H1 (cell line): ENCODE measurements around the gene GRAMD2A. TPM values are rescaled to one million over a fixed set of nuclear protein-coding genes. Genes with fewer than 3 reads are reported as not detected.

ENCODE experiments used
- CTCF ChIA-PET: fragments of 300-600 bp; sonication (Branson Sonifier 250); formaldehyde crosslinking; loops from one replicate; lab custom pipeline; 2021; ENCODE audit not compliant: partially characterized antibody; lab: Charles Lee
- POLR2A ChIA-PET: fragments of 300-600 bp; sonication (Branson Sonifier 250); formaldehyde crosslinking; loops from one replicate; lab custom pipeline; 2021; ENCODE audit warnings: inconsistent platforms; ENCODE audit not compliant: partially characterized antibody; lab: Charles Lee
- DNase-seq, 2 experiments: peaks; one replicate each; pipeline versions ENCODE4 v3.0.0 to v3.0.0-alpha.2; 2010 to 2022; ENCODE audit warnings: low spot score in 2 of 2, low read depth in 1 of 2, mixed read lengths in 1 of 2
- FAIRE-seq: peaks from 2 replicates; lab custom pipeline; 2011; peaks lifted over from hg19 to GRCh38; lab: Jason Lieb, UNC
- H2AFZ ChIP-seq: 2 replicates; pipeline ENCODE4 v1.8.1; 2012; ENCODE audit warnings: low read length, inconsistent platforms
- H2AK5ac ChIP-seq: 2 replicates; pipeline ENCODE4 v1.6.1; 2013; ENCODE audit warnings: low read depth, low read length
- H2BK120ac ChIP-seq: replicated peaks from 2 replicates; pipeline ENCODE3; 2013; ENCODE audit warnings: low read depth, low read length, inconsistent platforms
- H2BK12ac ChIP-seq: 2 replicates; pipeline ENCODE4 v1.6.1; 2013; ENCODE audit warnings: low read depth, low read length
- H2BK15ac ChIP-seq: 2 replicates; pipeline ENCODE4 v1.6.1; 2013; ENCODE audit warnings: low read length
- H2BK20ac ChIP-seq: 2 replicates; pipeline ENCODE4 v1.6.1; 2013; ENCODE audit warnings: low read length
- H2BK5ac ChIP-seq: 2 replicates; pipeline ENCODE4 v1.6.1; 2013; ENCODE audit warnings: low read depth, low read length
- H3K14ac ChIP-seq: 2 replicates; pipeline ENCODE4 v1.6.1; 2013; ENCODE audit warnings: inconsistent platforms; ENCODE audit not compliant: insufficient read length
- H3K18ac ChIP-seq: 2 replicates; pipeline ENCODE4 v1.6.1; 2013; ENCODE audit warnings: low read length; ENCODE audit errors: extremely low read depth
- H3K23ac ChIP-seq: 2 replicates; pipeline ENCODE4 v1.6.1; 2013; ENCODE audit warnings: inconsistent platforms; ENCODE audit not compliant: insufficient read length
- H3K23me2 ChIP-seq: 2 replicates; pipeline ENCODE4 v1.6.1; 2013; ENCODE audit warnings: low read depth, low read length
- H3K27ac ChIP-seq: 2 replicates; pipeline ENCODE4 v1.6.1; 2011; ENCODE audit warnings: low read depth, low read length, inconsistent platforms
- H3K27me3 ChIP-seq, 4 experiments: replicated peaks in 1 of 4; 1 replicate in 1 of 4; 2 replicates in 3 of 4; pipeline versions ENCODE4 v1.6.1 to v1.8.1; 2011 to 2013; ENCODE audit warnings: low read length in 3 of 4, mild to moderate bottlenecking in 3 of 4, inconsistent platforms in 2 of 4, mixed read lengths in 2 of 4, moderate library complexity in 1 of 4; ENCODE audit not compliant: control insufficient read depth in 3 of 4, insufficient read depth in 3 of 4; ENCODE audit errors: extremely low read depth in 1 of 4
- H3K36me3 ChIP-seq, 4 experiments: 2 replicates each; pipeline versions ENCODE4 v1.6.1 to v1.8.1; 2011 to 2013; ENCODE audit warnings: mild to moderate bottlenecking in 4 of 4, low read length in 3 of 4, moderate library complexity in 2 of 4, control low read depth in 1 of 4, inconsistent platforms in 1 of 4; ENCODE audit not compliant: insufficient read depth in 4 of 4, control insufficient read depth in 2 of 4
- H3K4ac ChIP-seq: replicated peaks from 2 replicates; pipeline ENCODE3; 2013; ENCODE audit warnings: low read length, low read depth, mixed read lengths, inconsistent platforms; ENCODE audit not compliant: insufficient read length
- H3K4me1 ChIP-seq, 4 experiments: replicated peaks in 1 of 4; 1 replicate in 1 of 4; 2 replicates in 3 of 4; pipeline versions ENCODE4 v1.6.1 to v1.8.1; 2011 to 2013; ENCODE audit warnings: low read length in 3 of 4, inconsistent platforms in 2 of 4, mixed read lengths in 1 of 4; ENCODE audit not compliant: insufficient read depth in 4 of 4, control insufficient read depth in 3 of 4
- H3K4me2 ChIP-seq, 2 experiments: 2 replicates each; pipeline versions ENCODE4 v1.6.1 to v1.8.1; 2011 to 2013; ENCODE audit warnings: low read depth in 2 of 2, low read length in 2 of 2, control low read depth in 1 of 2, inconsistent platforms in 1 of 2, mild to moderate bottlenecking in 1 of 2; ENCODE audit not compliant: insufficient read depth in 1 of 2
- H3K4me3 ChIP-seq, 4 experiments: fragments of 200-600, 300-600 bp in 1 of 4; sonication (generic), shearing (Covaris generic), sonication (Bioruptor Twin) in 1 of 4; 2 replicates each; pipeline versions ENCODE4 v1.5.1 to v1.8.1; 2011 to 2016; ENCODE audit warnings: low read length in 4 of 4, low read depth in 3 of 4, control low read depth in 2 of 4, inconsistent platforms in 2 of 4, mild to moderate bottlenecking in 2 of 4, mixed read lengths in 1 of 4, moderate library complexity in 1 of 4; ENCODE audit not compliant: insufficient read depth in 2 of 4; ENCODE audit errors: extremely low read depth in 1 of 4
- H3K56ac ChIP-seq: replicated peaks from 2 replicates; pipeline ENCODE3; 2013; ENCODE audit warnings: low read depth, mild to moderate bottlenecking, mixed read lengths, low read length, inconsistent platforms; ENCODE audit not compliant: insufficient read length
- H3K79me1 ChIP-seq: 2 replicates; pipeline ENCODE4 v1.6.1; 2013; ENCODE audit warnings: low read depth, low read length, control low read depth
- H3K79me2 ChIP-seq, 2 experiments: 2 replicates each; pipeline versions ENCODE4 v1.6.1 to v1.8.1; 2012 to 2013; ENCODE audit warnings: low read length in 2 of 2, mild to moderate bottlenecking in 2 of 2, inconsistent platforms in 1 of 2; ENCODE audit not compliant: insufficient read depth in 2 of 2, control insufficient read depth in 1 of 2
- H3K9ac ChIP-seq, 4 experiments: replicated peaks in 1 of 4; 1 replicate in 1 of 4; 2 replicates in 3 of 4; pipeline versions ENCODE4 v1.6.1 to v1.8.1; 2011 to 2013; ENCODE audit warnings: low read depth in 3 of 4, low read length in 3 of 4, control low read depth in 2 of 4, mild to moderate bottlenecking in 2 of 4, moderate library complexity in 2 of 4, inconsistent platforms in 1 of 4; ENCODE audit errors: extremely low read depth in 1 of 4
- H3K9me3 ChIP-seq, 2 experiments: 2 replicates each; pipeline versions ENCODE4 v1.6.1 to v1.8.1; 2012 to 2013; ENCODE audit warnings: mild to moderate bottlenecking in 2 of 2, moderate library complexity in 2 of 2, control low read depth in 1 of 2, inconsistent platforms in 1 of 2, low read depth in 1 of 2, low read length in 1 of 2, mixed read lengths in 1 of 2; ENCODE audit not compliant: insufficient read depth in 2 of 2
- H4K20me1 ChIP-seq, 2 experiments: replicated peaks in 1 of 2; 2 replicates each; pipeline versions ENCODE3 to v1.8.1; 2011 to 2013; ENCODE audit warnings: inconsistent platforms in 2 of 2, low read length in 2 of 2, mild to moderate bottlenecking in 1 of 2; ENCODE audit not compliant: insufficient read depth in 2 of 2, control insufficient read depth in 1 of 2
- H4K5ac ChIP-seq: 2 replicates; pipeline ENCODE4 v1.6.1; 2013; ENCODE audit warnings: low read length, low read depth, mixed read lengths, inconsistent platforms; ENCODE audit not compliant: insufficient read length
- H4K8ac ChIP-seq: 2 replicates; pipeline ENCODE4 v1.8.0; 2013; ENCODE audit warnings: mild to moderate bottlenecking, moderate library complexity, low read length, inconsistent platforms; ENCODE audit not compliant: insufficient read depth; ENCODE audit errors: extremely low read depth
- H4K91ac ChIP-seq: replicated peaks from 2 replicates; pipeline ENCODE3; 2013; ENCODE audit warnings: low read length, mixed read lengths, inconsistent platforms; ENCODE audit not compliant: insufficient read length
- CBX8 ChIP-seq: fragments of 300-800, 300-1000 bp; sonication (generic); IDR thresholded peaks from 2 replicates; pipeline ENCODE4 v1.7.1; 2016; ENCODE audit warnings: low read depth, low read length, borderline replicate concordance
- GTF2F1 ChIP-seq: IDR thresholded peaks from 2 replicates; pipeline ENCODE4 v1.6.1; 2012; ENCODE audit warnings: low read depth, low read length, improper control_type of control experiment, borderline replicate concordance
- KDM5A ChIP-seq: fragments of 200-600 bp; IDR thresholded peaks from 2 replicates; pipeline ENCODE4 v1.7.1; 2012; ENCODE audit warnings: mild to moderate bottlenecking, low read length, inconsistent platforms, mixed read lengths
- NRF1 ChIP-seq: IDR thresholded peaks from 2 replicates; pipeline ENCODE4 v1.6.1; 2011; ENCODE audit warnings: mild to moderate bottlenecking, low read depth, low read length, improper control_type of control experiment
- POLR2A ChIP-seq, 2 experiments: IDR thresholded peaks; 1 replicate in 1 of 2; 2 replicates in 1 of 2; pipeline ENCODE4 v1.6.1; 2011; ENCODE audit warnings: low read depth in 2 of 2, low read length in 2 of 2, mild to moderate bottlenecking in 2 of 2; ENCODE audit errors: control extremely low read depth in 1 of 2
- RAD21 ChIP-seq, 2 experiments: IDR thresholded peaks in 1 of 2; conservative IDR thresholded peaks in 1 of 2; 2 replicates each; pipeline ENCODE4 v1.6.1; 2011; ENCODE audit warnings: low read depth in 2 of 2, low read length in 2 of 2, improper control_type of control experiment in 1 of 2, inconsistent platforms in 1 of 2, mild to moderate bottlenecking in 1 of 2, moderate library complexity in 1 of 2
- RFX5 ChIP-seq: IDR thresholded peaks from 2 replicates; pipeline ENCODE4 v1.6.1; 2011; ENCODE audit warnings: low read depth, low read length, improper control_type of control experiment, borderline replicate concordance
- SAP30 ChIP-seq: fragments of 300-600 bp; sonication (generic); IDR thresholded peaks from 2 replicates; pipeline ENCODE4 v1.7.1; 2012; ENCODE audit warnings: low read length, moderate library complexity, mild to moderate bottlenecking, inconsistent platforms; ENCODE audit not compliant: insufficient read depth, insufficient replicate concordance
- SIRT6 ChIP-seq: IDR thresholded peaks from one replicate; pipeline ENCODE4 v1.7.1; 2012; ENCODE audit warnings: low read length, inconsistent platforms
- TAF1 ChIP-seq: IDR thresholded peaks from 2 replicates; pipeline ENCODE4 v1.6.1; 2011; ENCODE audit warnings: mild to moderate bottlenecking, low read depth, low read length
- TBP ChIP-seq: IDR thresholded peaks from 2 replicates; pipeline ENCODE4 v1.6.1; 2011; ENCODE audit warnings: low read depth, low read length, improper control_type of control experiment
- WGBS, 2 experiments: shearing (Covaris generic) in 1 of 2; methylation state at CpG; one replicate each; pipeline versions ENCODE4 v1.1.6 to v1.1.7; 2013 to 2015; ENCODE audit warnings: low lambda C conversion rate in 2 of 2, mixed read lengths in 2 of 2, inconsistent platforms in 1 of 2, low coverage in 1 of 2, missing lambda C conversion rate in 1 of 2; ENCODE audit not compliant: insufficient replicate concordance in 2 of 2, insufficient coverage in 1 of 2, insufficient read length in 1 of 2; ENCODE audit errors: extremely low coverage in 1 of 2, missing lambda C conversion rate in 1 of 2; 5-methylcytosine and 5-hydroxymethylcytosine counted together
- polyA plus RNA-seq, 7 experiments: library from polyadenylated mRNA; depleted of rRNA in 3 of 7; stranded (reverse) in 5 of 7; unstranded in 2 of 7; fragments of >200 nt in 5 of 7; fragments of 200-250 nt in 2 of 7; gene quantifications; 1 replicate in 5 of 7; 2 replicates in 1 of 7; 4 replicates in 1 of 7; pipeline versions ENCODE4 v1.2.1 to v1.2.3, GENCODE V29; 2011 to 2013; ENCODE audit warnings: missing spikeins in 2 of 7, mixed read lengths in 2 of 7
- total RNA-seq: library from RNA; stranded (reverse); fragmentation: NEBNext Ultra II Directional; extraction: Animal tissue kit (Norgen Biotek cat#: 25700); gene quantifications from 2 replicates; pipeline ENCODE4 v1.2.1, GENCODE V29; 2021
- TF ChIP-seq, protein P1 (sequence below): IDR thresholded peaks from 2 replicates; pipeline ENCODE4 v1.6.1; 2012; ENCODE audit warnings: inconsistent platforms

The GRAMD2A gene
- total and polyA plus RNA-seq, 2 of the 8 experiments (the other 6 are each of a cell fraction or from before 2014, with no cell fraction given), result 0.57 to 1.5 TPM

DNA sequence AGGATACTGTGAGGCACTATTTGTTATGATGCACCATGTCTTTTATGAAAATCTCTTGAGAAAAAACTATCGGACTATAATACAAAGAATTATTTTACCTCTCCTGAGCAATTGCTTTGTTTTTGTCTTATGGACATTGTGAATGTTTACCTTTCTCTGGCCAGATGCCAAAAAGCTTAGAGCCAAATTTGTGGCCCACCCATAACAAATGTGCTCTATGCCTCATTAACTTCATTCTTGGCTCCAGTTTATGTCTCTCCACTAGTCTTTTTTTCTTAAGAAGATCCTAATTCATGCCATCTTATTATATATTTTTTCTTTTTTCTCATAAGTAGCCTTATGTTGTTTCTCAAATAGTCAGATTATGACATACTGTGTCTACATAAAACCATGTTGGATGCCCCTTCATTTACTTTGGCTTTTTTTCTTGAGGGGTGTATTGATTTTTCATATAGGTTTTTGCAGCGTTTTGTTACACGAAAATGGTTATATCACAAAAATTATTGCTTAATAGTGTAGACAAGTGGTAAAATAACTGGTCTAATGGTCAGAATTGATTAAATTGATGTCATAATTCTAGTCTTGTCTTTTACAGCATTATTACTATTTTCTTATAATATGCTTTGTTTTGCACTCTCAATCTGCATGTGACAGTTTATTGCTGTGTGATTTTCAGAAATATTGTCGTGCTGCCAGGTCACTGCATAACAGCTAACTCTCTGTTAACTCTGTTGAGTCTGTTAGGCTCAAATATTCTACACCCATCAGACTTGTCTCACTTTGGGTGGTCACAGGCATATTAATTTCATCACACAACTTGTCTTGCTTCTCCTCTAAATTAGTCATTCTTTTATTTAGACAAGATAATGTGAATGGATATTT is 61.2 kb downstream of the GRAMD2A start:
- no peak for DNase-seq
- Histone ChIP-seq H3K9me3 (no peaks in the 10 kb centered on the region), H4K91ac (no peak overlapping the region), H3K23ac (no peak overlapping the region), H3K4me3 (no peak overlapping the region), H4K20me1 (no peaks in the 10 kb centered on the region), H3K27me3 (no peaks in the 10 kb centered on the region), H3K9ac (no peak overlapping the region), H2BK120ac (no peak overlapping the region), H4K5ac (no peak overlapping the region), H2AFZ (no peak overlapping the region), H2BK12ac (no peak overlapping the region), H3K4ac (no peak overlapping the region), H3K4me2 (no peak overlapping the region), H2BK5ac (no peak overlapping the region), H3K27ac (no peak overlapping the region), H3K4me1 (no peaks in the 10 kb centered on the region), H2AK5ac (no peak overlapping the region), H2BK20ac (no peak overlapping the region), H3K18ac (no peak overlapping the region), H3K79me1 (no peaks in the 10 kb centered on the region), H2BK15ac (no peak overlapping the region), H3K23me2 (no peaks in the 10 kb centered on the region), H3K36me3 (no peaks in the 10 kb centered on the region), H4K8ac (no peak overlapping the region), H3K79me2 (no peaks in the 10 kb centered on the region), H3K14ac (no peak overlapping the region), H3K56ac (no peak overlapping the region)
- ChIA-PET POLR2A (interaction anchor here (1.5 kb wide), 1 partner anchor 18 kb away, joined by 6 read pairs; the partner anchor contains the start of genes MYO9A and SENP8), CTCF (no interaction called here)
- FAIRE-seq, result no peak
- WGBS, 2 experiments, result 90% methylated on average over 4 of the region's 4 CpGs; no CpG with 5 or more reads in 1 of the 2 experiments
- no peak for TF ChIP-seq SAP30
- TF ChIP-seq, protein P1, sequence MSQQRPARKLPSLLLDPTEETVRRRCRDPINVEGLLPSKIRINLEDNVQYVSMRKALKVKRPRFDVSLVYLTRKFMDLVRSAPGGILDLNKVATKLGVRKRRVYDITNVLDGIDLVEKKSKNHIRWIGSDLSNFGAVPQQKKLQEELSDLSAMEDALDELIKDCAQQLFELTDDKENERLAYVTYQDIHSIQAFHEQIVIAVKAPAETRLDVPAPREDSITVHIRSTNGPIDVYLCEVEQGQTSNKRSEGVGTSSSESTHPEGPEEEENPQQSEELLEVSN, result no peak
- TF ChIP-seq TBP, result no peak
- no peak for TF ChIP-seq GTF2F1
- no peak for TF ChIP-seq KDM5A
- TF ChIP-seq RAD21 (IDR thresholded peaks at IDR 0.05 in 1 of 2, conservative IDR thresholded peaks at IDR 0.05 in 1 of 2; ENCODE audit: low read depth in 2 of 2, low read length in 2 of 2), result no peak
- no peak for TF ChIP-seq POLR2A (IDR thresholded peaks at IDR 0.05; ENCODE audit: control extremely low read depth in 1 of 2, low read depth in 2 of 2, low read length in 2 of 2)
- no peak for TF ChIP-seq TAF1
- TF ChIP-seq SIRT6, result no peak
- no peak for TF ChIP-seq RFX5
- no peak for TF ChIP-seq CBX8
- no peak for TF ChIP-seq NRF1
